OCI-M2 (cell line): Measurements from ENCODE around the gene TTC7B.

Experiments
- DNase-seq: peaks from one replicate; lab custom pipeline; 2025; ENCODE audit not compliant: unreplicated experiment; lab: John Stamatoyannopoulos, UW

Gene TTC7B

DNA sequence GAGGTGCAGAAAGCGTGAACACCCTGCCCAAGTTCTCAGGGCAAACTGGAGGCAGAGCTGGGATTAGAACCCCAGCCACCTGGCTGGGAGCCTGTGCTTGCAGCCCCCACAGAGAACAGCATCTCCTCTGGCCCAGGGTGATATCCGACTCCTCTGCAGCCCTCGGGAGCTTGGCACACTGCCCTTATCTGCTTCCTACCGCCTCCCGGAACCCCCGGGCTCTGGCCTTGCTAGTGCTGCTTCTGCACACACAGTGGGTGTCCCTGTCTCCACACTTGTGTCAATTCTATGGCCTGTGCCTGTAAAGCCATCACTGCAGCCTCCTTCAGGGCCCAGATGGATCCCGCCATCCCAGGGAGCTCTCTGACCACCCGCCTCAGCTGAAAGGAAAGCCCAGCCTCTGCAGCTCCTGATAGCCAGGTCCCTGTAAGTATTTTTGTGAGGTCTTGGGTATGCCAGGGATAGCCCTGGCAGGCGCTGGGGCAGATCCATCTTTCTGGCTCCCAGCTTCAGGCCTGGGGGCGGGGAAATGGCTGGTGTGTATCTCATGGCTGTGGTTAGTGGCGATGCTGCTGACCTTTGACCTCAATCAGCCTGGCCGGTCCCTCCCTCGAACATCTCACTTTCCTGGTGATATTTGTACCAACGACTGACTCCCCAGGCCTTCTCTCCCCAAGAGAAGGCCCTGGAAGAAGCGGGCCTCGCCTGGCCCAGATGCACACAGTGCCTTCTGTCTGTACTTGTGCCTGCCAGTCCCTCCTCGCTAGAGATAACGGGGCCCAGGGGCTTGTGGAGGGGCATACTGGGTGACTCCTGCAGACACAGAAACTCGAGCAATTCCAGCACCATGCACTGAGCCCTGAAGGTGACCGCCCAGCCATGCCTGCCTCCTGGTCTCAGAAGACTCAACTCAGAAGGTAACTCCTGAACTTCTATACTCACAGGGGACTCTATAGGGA lies 235.6 kb downstream of the TTC7B start:
- no peak for DNase-seq

DNA sequence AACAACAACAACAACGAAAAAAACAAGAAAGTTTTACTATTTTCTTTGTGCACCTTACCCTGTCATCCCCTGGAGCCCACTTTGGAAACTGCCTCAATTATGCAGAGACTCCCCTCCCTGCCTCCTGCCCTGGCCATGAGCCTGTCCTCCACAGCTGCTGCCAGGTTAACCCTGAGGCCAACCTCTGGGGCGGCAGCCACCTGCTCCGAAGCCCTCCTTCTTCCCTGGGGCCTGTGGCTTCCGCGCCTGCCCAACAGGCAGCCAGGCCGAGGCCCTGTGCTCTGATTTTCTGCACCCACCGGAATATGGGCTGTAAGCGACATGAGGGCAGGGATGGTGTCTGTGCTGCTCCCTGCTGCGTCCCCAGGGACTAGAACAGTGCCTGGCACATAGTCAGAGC lies 236.4 kb downstream of the TTC7B start:
- no peak for DNase-seq

DNA sequence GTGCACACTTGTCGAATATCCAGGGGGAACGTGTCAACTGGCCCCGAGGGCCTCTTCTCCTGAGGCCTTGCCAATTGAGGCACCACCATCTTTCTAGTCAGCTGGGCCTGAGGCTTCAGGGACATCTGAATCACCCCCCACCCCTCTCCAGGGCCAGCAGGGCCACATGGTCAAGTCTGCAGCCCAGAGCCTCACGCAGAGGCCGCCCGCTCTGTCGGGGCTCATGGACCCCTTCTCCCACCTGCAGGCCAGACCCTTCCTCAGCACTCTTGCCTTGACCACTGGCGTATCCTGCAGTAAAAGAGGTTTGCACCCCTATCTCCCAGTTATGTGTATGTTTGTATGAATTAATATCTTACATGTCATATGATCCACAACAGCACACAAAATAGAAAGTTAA lies 237.1 kb downstream of the TTC7B start:
- no peak for DNase-seq

DNA sequence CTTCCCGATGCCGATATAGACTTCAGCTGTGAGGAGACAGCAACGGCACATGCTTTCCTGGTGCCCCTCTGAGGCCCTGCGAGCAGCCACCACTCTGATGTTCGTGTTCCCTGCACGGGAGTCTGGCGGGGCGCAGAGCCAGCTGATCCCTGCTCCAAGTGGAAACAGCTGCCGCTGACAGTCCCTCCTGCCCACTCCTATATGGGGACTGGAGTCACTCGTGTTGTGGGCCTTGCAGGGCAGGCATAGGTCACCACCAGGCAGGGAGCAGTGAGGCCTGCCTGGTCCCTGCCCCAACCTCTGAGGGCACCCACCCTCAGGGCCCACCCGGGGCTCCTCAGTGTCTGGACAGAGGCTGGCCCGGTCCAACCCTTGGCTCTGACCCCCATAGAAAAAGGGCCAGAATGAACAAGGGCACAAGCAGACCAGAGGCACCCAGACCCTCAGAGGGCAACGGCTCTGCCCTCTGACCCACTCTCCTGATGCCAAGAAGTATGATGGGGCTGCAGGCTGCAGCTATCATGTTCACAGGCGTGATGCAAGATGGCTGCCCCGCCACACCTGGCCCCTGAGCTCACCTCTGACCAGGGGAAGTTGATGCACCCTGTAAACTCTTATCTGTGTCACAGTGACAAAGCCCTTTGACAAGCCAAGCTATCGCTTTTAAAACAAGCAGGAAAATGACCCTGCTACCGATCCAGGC lies 237.8 kb downstream of the TTC7B start:
- no peak for DNase-seq

DNA sequence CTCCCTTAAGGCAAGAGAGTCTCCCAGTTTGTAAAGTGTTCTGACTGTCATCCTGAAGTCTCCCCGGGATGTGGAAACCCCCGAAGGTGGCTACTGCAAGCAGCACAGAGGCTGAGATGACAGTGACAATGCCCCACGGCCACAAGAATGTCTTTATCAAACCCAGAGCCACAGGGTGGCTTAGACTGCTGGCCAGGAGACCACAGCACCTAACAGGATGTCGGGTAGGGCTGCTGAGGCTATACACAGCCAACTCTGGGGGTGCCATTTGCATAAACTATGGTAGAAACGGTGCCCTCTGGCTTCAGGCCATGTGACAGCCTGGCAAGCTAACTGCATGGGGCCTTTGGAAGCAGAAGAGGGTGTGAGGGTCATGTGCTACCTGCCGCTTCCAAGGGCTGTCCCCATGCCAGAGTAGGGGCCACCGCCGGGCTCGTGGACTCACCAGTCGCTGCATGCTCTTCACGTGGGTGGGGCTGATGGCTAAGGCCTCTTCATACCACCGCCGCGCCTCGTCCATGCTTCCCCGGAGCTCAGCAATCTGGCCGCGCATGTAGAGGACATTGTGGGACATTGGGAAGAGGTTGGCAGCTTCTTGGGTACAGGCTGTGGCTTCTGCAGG lies 238.5 kb downstream of the TTC7B start:
- DNase-seq, result no peak

DNA sequence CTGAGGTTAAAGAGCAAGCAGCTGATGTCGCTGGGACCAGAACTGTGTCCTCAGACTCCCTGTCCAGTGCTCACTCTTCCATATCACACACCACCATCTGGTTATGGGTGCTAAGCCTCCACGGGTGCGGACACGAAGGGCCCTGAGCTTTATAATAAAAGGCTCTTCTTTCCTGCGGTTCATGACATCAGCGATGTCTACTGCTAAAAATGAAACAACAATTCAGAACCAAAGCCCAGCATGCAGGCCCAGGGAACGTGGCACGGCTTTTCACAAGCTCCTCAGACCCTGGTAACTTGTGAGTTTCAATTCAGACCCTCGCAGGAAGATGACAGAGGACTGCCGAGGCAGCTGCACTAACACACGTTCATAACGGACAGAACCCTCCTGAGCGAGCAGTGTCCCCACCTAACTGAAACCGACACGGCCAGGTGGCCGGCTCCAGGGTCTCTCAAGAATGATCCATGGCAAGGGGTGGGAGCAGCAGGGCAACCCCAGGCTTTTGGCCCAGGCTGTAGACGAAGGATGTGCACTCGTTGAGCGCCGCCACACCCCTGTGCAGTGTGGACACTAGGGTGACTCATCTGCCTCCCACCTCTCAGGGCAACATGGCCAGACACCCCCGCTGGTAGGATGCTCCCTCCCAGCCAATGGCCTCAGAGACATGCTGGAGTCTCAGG lies 239.1 kb downstream of the TTC7B start:
- DNase-seq, result no peak

DNA sequence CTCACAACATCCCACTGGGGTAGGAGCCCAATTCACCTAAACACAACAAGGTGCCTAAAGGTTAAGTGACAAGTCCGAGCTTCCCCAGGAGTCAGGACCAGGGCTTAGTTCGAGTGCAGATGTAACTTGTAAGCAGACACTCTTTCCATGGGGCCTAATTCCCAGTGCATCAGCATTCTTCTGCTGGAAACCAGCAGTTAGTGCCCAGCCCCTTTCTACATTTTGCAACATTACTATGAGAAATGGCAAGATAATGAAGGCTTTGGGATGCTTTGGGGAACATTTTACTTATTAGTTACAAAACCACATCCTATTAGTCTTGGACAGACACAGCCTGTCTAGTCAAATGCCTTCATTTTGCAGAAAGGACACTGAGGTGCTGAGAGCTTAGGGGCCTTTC lies 239.6 kb downstream of the TTC7B start:
- DNase-seq, result no peak

DNA sequence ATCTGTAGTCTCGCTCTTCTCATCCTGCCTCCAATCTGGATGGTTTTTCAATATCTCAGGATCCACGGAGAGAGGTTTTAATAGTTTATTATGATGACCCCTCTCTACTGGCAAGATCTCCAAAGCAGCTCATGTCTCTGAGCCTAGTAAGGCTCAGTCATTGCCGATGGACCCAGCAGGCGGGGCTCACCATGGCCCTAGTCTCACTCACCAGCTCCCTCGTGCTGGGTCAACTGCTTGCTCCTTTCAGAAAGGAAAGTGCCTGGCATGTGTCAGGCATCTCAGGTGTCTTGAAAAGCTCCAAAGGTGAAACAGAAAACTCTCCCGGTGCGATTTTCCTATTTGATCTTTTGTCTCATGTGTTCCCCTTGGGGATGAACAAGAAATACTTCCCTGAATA lies 240.4 kb downstream of the TTC7B start:
- DNase-seq, result no peak

DNA sequence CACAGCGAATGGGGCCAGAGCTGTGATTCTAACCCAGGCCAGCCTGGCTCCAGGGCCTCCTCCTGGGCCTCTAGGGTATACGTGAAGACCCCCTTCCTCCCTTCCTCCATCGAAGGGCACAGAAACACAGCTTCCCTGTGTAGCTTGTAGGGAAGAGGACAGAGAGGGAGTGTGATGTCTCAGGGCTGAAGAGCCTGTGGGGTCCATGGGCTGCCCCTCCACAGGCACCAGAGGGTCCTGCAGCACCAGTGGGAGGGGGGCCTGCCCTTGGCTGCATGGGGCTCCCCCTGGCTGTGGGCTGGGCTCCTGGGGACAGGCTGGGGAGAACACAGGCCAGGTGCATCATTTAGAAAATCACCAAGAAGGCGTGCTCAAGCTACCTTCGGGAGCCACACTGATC lies 240.9 kb downstream of the TTC7B start:
- no peak for DNase-seq

DNA sequence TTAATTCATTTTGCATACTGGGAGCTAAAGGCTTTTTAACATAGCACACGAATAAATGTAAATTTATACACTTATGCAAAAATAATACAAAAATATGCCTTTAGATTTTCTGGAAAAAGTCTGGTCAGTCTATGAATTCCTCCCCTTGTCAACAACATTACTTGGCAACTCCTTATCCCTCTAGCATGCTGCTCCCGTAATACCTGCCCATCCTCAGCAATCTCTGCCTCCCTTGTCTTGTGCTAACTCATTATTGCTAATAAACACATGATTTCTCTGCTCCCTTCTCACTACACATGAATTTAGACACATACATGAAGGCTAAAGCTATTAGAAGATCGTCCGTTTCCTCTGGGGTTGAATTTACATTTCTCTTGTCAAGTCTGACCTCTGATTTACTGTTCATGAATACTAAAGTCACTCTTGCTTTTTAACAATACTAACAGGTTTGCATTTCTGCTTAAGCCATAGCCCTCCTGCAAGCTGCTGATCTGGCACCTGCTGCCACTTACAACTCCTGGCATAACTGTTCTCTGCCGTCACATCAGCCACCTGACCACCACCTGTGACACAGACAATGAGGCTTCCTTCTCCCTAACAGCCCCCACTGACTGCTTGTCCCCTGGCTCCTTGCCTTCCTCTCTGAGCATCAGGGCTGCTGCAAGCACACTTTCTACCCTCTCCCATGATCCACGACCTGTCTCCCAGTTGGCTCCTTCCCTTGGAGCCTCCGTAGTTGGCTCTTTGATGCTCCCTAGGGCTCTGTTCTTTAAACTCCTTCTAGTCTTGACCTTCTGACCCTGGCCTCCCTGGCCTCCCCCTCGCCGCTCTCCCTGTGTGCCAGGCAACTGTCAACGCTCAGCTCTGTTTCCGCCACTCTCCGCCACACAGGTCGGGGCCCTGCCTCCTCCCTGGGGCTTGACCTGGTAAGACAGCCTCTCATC lies 241.8 kb downstream of the TTC7B start:
- DNase-seq, result no peak

DNA sequence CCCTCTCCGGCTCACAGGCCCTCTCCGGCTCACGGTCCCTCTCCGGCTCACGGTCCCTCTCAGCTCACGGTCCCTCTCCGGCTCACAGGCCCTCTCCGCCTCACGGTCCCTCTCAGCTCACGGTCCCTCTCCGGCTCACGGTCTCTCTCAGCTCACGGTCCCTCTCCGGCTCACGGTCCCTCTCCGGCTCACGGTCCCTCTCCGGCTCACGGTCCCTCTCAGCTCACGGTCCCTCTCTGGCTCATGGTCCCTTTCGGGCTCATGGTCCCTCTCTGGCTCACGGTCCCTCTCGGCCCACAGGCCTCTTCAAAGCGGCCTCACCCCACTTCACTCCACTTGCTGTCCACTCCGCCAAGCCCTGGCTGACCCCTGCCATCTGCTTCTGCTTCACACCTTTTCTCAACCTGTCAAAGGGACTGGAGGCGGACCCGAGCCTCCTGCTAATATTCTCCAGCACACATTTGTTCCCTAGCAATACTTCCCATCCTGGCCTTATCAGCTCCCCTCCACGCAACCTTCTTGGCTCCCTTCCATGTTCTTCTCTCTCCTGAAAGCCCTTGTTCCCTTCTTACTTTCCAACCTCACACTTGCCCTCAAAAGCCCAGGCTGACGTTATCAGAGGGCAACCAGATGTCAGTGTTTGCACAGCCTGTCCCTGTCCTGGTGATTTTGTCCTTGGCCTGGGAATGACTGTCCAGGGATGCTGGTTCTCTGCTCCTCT lies 242.7 kb downstream of the TTC7B start:
- no peak for DNase-seq

DNA sequence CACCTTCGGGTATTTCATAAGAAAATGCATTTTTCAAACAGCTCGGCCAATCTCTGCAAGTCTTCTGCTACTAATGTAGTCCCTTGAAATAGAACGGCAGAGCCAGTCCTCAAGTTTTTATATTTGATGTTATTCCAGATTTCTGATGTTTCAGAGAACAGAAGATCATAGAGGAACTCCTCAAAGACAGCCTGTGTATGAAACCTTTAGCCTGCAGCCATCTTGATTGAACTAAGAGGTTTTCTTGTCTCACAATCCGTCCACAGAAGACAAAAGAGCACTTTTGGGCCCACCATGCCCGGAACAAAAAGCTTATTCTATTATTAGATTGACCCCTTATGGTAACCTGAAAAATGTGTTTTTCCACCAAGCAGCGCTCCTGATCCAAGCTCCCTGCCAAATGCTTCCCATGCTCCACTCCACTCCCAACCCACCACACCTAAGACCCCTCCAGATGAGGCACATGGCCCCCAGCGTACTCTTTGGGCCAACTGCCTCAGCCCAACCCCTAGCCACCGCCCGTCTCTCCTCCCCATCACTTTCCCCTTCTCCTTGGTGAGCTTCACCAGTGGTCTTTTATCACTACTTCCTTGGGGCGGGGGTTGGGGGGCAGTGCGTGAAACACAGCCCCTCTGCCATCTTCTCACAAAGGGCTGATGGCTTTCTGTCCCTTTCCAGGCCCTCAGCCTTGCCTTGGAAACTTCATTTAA lies 243.6 kb downstream of the TTC7B start:
- DNase-seq, result no peak

DNA sequence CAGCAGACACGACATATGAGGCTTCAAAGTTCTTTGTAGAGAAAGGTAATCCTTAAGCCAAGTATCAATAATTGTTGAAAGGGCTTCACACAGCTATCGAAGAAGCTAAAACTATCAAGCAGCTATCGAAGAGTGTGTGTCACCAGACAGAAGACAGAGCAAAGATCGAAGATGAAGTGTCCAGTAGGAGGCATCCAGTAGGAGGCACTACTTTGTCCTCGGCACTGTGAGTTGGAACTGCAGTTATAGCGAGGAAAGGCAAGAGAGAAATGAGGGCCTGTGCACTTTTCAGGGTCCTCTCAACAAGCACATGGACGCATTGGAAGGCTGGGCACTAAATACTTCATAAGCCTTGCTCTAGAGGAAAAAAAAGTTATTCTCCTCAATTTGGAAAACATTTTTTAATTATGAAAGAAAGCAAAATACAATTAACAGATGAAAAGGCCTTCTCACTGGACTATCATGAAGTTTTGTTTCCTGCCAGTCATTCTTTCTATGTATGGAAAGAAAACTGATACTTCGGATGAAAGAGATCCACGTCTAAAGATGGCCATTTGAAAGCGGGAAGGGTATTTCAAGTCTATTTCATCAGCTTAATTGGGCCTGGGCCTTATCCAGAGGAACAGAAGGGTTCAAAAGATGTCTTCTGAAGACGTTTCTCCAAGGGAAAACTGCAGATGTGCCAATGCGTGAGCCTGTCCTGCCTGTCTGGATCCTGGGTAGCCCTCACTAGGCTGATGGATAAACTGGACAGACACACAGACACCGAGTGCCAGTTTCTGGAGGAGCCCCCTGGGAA lies 244.9 kb downstream of the TTC7B start:
- no peak for DNase-seq

DNA sequence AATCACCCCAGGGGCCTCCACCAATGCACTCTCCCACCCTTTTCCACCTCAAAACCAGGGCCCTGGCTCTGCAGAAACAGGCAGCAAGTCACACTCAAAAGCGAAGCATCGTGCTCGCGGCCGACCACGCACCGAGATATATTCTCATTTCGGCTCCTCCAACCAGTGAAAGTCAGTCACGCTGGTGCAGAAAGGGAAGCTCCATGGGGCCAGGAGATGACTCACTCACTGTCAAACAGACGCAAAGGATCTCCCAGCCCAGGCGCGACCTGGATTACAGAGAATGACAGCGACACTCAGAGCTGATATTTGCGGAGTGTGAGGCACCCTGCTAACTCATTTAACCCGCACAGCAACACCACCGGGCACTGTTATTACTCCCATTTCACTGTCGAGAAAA lies 245.8 kb downstream of the TTC7B start:
- no peak for DNase-seq

DNA sequence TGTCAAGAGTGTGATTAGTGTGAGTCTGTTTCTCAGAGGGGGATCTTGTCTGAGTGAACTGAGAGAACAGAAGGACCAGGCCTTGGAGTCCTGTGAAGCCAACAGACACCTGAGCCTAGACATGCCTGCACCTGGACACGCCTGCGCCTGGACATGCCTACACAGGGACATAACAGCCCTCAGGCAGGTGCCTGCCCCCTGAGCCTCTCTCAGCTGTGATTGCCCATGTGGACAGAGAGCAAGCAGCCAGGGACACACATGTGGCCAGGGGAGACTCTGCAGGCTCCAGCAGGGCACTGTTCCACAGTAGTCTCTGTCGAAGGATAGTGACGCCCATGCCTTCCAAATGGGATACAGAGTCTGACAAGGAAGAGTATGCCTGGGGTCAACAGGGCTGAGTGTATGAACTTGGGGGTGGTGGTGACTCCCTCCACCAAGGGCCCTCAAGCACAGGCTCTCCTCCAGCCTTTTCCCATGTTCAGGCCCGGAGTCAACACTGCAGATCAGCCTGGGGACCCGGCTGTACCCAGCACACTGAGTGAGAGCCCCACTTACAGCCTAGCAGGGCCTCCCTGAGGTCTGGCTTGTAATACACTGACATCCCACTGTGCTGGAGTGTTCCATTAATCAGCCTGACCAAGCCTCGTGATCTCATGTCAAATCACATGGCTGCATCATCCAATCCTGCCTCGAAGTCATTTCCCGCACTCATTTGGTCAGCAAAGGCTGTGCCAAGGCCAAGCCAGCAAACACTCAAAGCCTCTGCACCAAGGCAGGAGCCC lies 246.4 kb downstream of the TTC7B start:
- DNase-seq, result no peak

DNA sequence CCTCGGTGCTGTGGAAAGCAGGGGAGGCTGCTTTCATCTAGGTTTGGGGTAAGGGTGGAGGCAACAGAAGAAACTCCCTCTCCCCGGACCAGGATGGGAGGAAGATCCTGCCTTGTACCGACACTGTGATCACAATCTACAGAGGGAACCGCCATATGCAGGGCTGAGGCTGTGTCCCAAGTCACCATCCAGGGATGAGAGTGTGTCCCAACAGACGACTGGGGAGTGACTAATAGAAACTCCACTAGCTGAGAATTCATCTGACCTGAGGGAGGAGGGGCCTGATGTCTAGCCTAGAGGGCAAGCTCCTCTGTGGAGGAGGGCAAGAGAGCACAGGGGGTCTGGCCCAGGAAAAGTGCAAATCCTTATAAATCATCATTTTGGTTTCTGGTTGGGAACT lies 247.0 kb downstream of the TTC7B start:
- no peak for DNase-seq

DNA sequence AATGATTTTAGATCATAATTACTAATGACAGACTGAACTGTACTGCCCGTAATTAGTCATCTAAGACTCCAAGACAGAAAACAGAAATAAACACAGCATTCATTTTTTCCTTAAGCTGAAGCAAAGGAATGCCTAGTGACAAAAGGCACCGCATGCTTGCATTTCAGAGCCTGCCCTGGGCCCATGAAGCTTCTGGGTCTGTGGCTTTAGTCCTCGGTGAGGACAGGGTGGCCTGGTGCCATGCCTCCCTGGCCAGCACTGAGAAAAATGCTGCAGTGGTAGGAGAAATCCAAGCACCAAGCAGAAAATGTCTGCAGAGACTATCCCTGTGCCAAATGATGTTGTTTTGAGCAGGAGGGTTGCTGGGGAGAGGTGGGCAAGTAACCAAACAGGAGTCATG lies 247.8 kb downstream of the TTC7B start:
- DNase-seq, result no peak
